ENCODE results near the gene HTR3B. TPM values are rescaled to one million over a fixed set of nuclear protein-coding genes. Genes with fewer than 3 reads are reported as not detected.

The HTR3B gene
- total RNA-seq, 4 donors from 2014 or later, result not detected

- no peak for TF ChIP-seq CTCF (IDR thresholded peaks at IDR 0.05; ENCODE audit: low read depth)
Measured at GRCh38 chr11:113907152-113907551, 2.6 kb downstream of the HTR3B start.

GRCh38 chr11:113907681-113908080, 3.1 kb downstream of the HTR3B start:
- no peak for TF ChIP-seq CTCF (IDR thresholded peaks at IDR 0.05; ENCODE audit: low read depth)

GRCh38 chr11:113908098-113908497, 3.5 kb downstream of the HTR3B start:
- no peak for TF ChIP-seq CTCF (IDR thresholded peaks at IDR 0.05; ENCODE audit: low read depth)

- no peak for TF ChIP-seq CTCF (IDR thresholded peaks at IDR 0.05; ENCODE audit: low read depth)
Measured at GRCh38 chr11:113923572-113923971, 19.0 kb downstream of the HTR3B start.

- no peak for TF ChIP-seq CTCF (IDR thresholded peaks at IDR 0.05; ENCODE audit: low read depth)
Measured at GRCh38 chr11:113926273-113927197, 21.9 kb downstream of the HTR3B start.

GRCh38 chr11:113928311-113928710, 23.7 kb downstream of the HTR3B start:
- no peak for TF ChIP-seq CTCF (IDR thresholded peaks at IDR 0.05; ENCODE audit: low read depth)

- no peak for TF ChIP-seq CTCF (IDR thresholded peaks at IDR 0.05; ENCODE audit: low read depth)
Measured at GRCh38 chr11:113932788-113933187, 28.2 kb downstream of the HTR3B start.
